ENCODE measurements around the gene TIMP1. TPM values are rescaled to one million over a fixed set of nuclear protein-coding genes. Genes with fewer than 3 reads are reported as not detected.

The TIMP1 gene
- total RNA-seq, 1 experiment from 2014 or later = 101 TPM

DNA sequence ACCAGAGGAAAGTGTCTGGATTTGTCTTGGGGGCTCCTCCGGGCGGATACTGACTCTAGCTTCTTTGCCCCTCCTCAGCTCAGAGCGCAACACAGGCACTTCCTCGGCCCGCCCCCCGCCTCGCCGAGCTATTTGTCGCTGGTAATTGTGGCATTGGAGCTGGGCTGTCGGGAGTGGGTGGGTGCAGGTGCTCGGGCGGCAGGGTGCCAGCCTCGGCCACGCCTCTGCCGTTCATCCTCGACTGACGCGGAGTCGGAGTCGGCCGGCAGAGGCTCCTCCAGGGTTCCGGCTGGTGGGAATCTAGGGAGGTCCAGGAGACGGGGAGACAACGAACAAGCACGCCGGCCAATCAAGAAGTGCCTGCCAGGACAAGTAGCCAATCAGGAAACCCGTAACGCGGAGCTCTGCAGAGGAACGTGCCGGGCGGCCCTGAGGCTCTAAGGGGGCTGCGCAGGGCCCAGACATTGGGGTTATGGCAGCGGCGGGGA lies 41.3 kb downstream of the TIMP1 start:
- peak; percentile 73 for DNase-seq (ENCODE audit: low read depth)
- in situ Hi-C loops (cut with HindIII; ENCODE audit: low pct_unique_long_range_greater_than_20kb, low sequenced_read_pairs) = no loop called here

DNA sequence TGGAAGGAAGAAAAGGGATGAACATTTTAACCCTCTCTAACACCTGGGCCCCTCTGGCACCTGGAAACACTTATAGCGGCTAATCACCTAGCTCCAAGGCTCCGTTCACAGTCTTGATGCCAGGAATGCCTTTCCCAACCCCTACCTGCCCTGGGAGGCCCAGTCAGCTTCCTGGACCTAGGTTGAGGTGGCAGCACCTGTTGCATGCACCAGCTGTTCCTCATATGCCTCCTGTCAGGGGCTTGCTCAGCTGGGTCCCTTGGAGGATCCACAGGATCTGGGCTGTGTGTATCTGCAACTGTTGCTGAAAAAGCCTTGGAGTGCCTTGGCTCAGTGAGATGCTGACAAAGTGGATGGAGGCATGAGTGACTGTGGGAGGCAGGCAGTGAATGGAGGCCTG lies 43.1 kb downstream of the TIMP1 start:
- in situ Hi-C loops (cut with HindIII; ENCODE audit: low pct_unique_long_range_greater_than_20kb, low sequenced_read_pairs) = no loop called here
- no peak for DNase-seq (ENCODE audit: low read depth)

DNA sequence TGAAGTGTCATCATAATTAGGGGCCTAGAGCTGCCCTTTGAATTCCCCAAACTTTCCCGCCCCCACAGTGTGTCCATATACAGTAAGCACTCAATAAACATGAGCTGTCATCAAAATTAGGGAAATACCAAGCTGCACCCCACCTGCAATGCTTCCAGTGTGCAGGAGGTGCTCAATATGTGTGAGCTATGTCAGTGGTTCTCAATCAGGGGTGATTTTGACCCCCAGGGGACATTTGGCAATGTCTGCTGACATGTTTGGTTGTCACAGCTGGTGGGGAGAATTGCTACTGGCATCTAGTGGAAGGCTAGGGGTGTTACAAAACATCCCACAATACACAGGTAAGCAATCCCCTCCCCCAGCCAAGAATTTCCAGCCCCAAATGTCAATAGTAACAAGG lies 46.7 kb downstream of the TIMP1 start:
- DNase-seq (ENCODE audit: low read depth) = no peak
- in situ Hi-C loops (cut with HindIII; ENCODE audit: low pct_unique_long_range_greater_than_20kb, low sequenced_read_pairs) = no loop called here

DNA sequence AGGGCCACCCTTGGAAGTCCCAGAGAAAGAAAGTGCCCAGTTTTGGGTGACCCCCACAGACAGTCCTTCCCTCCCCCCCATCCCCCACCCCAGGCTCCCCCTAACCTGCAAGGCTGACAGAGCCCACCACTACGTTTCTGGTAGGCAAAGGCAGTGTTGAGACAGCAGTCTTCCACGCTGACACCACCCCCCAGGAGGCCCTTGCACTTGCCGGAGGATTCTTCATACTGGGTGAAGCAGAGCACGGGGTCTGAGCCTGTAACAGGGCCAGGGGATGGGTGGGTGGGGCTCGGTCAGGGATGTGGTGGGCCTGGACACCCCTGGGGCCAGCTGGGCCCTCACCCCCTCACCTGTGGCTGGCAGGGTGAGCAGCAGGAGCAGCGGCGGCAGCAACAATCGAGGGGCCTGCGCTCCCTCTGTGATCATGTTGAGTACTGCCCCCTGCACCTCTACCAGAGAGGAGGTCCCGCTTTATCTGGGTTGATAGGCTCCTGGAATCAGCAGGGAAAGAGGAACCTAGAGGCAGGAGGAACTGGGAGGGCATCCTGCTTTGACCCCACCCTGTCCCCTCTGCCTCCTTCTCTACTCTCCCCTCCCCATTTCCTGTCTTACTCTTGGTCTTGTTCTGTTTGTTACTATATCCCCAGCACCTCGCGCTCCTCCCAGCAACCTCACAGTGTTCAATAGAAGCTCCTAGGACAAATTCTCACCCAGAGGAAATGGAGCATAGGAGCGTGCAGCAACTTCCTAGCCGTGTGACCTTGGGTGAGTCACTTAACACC lies 47.4 kb downstream of the TIMP1 start, which contains the start of gene CFP:
CFP (minus strand) TSS at position 512 of the 782 bp plus-strand sequence; CDS start at position 426, 86 bp downstream.
- in situ Hi-C loops (cut with HindIII; ENCODE audit: low pct_unique_long_range_greater_than_20kb, low sequenced_read_pairs) = no loop called here
- DNase-seq (ENCODE audit: low read depth) = no peak

DNA sequence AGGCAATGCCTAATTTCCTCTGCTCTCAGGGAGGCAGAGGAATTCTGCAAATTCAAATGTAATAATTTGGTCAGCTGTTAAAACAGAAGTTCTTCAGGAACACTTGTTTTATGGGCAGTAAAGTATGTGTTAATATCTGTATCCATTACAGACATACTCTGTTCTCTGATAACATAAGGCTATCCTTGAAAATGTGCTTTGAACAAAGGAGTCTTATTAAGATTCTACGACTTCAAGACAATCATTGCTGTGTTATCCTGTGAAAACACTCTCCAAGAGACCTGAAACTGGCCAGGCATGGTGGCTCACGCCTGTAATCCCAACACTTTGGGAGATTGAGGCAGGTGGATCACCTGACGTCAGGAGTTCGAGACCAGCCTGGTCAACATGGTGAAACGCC lies 49.4 kb downstream of the TIMP1 start:
- no peak for DNase-seq (ENCODE audit: low read depth)
- in situ Hi-C loops (cut with HindIII; ENCODE audit: low pct_unique_long_range_greater_than_20kb, low sequenced_read_pairs) = no loop called here

DNA sequence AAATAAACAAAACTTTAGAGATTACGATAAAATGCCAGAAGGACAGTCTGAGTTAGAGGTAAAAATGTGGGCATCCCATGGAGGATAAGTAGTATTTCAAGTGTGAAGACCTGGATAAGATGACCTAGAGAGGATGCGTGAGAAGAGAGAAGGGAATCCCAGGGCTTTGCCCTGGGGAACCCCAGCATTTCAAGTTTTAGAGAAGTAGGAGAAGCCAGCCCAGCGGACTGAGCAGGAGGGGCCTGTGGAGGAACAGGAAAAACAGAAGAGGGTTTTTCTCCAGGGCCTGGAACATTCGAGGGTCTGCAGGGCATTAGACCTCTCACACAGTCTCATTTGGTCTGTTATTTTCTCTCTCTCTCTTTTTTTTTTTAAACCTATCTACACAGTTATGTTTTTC lies 50.4 kb downstream of the TIMP1 start:
- DNase-seq (ENCODE audit: low read depth) = no peak
- in situ Hi-C loops (cut with HindIII; ENCODE audit: low pct_unique_long_range_greater_than_20kb, low sequenced_read_pairs) = no loop called here

DNA sequence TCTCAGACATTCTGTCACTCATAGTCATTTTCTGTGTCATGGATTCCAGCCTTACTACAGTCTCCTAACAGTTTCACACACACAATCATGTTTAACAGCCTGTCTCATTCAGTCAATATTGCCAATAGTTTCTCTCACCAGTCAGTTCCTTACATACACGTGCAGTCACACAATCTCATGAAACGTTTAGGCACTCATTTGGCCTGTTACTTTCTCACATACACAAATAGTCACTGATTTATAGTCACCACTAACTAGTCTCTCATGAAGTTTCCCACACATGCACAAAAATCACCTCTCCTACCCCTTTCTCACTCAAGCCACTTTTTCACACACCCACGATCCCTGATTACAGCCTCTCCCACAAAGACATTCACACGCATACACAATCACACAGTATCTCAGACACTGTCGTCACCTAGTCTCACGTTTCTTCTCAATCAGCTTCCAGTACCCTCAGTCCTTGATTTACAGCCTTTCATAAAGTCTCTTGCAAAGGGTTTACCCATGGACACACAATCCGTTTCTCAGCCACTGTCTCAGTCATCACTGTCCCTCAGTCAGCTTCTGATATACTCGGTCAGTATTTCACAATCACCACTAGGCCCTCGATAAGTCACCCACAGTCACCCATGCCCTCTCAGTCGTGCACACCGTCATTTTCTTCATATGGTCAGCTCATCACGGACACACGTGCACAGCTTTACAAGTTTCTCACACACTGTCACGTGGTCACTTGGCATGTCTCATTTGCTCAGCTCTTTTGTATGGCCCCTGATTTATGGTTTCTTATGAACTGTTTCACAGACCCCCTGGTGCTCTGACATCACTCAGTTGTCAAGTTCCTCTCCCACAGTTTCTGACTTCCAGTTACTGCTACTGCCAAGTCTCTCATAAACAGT lies 51.7 kb downstream of the TIMP1 start:
- in situ Hi-C loops (cut with HindIII; ENCODE audit: low pct_unique_long_range_greater_than_20kb, low sequenced_read_pairs) = no loop called here
- no peak for DNase-seq (ENCODE audit: low read depth)

DNA sequence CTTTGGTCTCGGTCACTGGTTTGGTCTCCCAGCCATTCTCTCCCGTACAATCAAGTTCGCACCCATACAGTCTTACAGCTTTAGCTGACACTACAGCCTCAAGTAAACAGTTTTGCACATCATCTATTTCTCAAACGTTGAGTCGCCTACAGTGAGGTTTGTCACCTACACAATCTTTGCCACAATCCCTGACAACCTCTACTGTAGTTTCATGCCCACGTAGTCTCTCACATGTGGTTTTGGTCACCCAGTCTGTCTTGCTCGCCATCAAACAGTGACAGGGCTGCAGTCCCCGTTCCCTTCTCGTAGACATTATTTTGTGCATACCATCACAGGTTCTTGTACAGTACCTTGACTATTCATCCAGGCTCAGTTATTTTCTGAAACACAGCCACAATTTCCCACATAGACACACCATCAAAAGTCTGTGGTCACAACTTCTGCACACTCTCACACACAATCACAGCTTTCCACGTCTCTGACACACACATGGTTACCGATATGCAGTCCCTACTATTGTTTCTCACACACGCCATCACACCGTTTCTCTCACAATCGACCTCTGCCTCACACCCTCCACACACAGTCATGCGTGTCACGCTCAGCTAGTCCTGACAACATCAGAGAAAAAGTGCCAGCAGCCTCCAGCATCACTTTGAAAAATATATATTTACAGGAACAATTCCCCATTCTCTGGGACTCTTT lies 52.8 kb downstream of the TIMP1 start:
- no peak for DNase-seq (ENCODE audit: low read depth)
- in situ Hi-C loops (cut with HindIII; ENCODE audit: low pct_unique_long_range_greater_than_20kb, low sequenced_read_pairs) = no loop called here

Other genes starting within 250 kb of the TIMP1 start
- not detected in 2 replicates for gene ZNF157, start 211.9 kb upstream of the TIMP1 start, total RNA-seq (2014; rRNA removed; shearing (Covaris generic); ENCODE audit: low replicate concordance)
- gene ZNF41, start 99.2 kb upstream of the TIMP1 start, total RNA-seq (2014; rRNA removed; shearing (Covaris generic); ENCODE audit: low replicate concordance) = 4.0 and 7.9 TPM in 2 replicates
- gene ARAF, start 21.2 kb upstream of the TIMP1 start, total RNA-seq (2014; rRNA removed; shearing (Covaris generic); ENCODE audit: low replicate concordance) = 16.4 and 19.2 TPM in 2 replicates
- gene SYN1, start 37.4 kb downstream of the TIMP1 start, total RNA-seq (2014; rRNA removed; shearing (Covaris generic); ENCODE audit: low replicate concordance) = not detected in 2 replicates
- not detected in 2 replicates for gene CFP, start 47.5 kb downstream of the TIMP1 start, total RNA-seq (2014; rRNA removed; shearing (Covaris generic); ENCODE audit: low replicate concordance)
- gene ELK1, start 68.1 kb downstream of the TIMP1 start, total RNA-seq (2014; rRNA removed; shearing (Covaris generic); ENCODE audit: low replicate concordance) = 28.1 and 28.9 TPM in 2 replicates
- gene UXT, start 76.7 kb downstream of the TIMP1 start, total RNA-seq (2014; rRNA removed; shearing (Covaris generic); ENCODE audit: low replicate concordance) = 97.3 and 210 TPM in 2 replicates